Upper lobe of left lung (tissue), 4 donors: ENCODE results near the gene ASB15.

Experiments
- POLR2A ChIP-seq, 4 donors: fragments of 450-650 bp; IDR thresholded peaks; one replicate each; pipeline ENCODE4 v1.5.1; 2016 to 2017; ENCODE audit warnings: antibody characterized with exemption in 4 of 4, mild to moderate bottlenecking in 2 of 4
- POLR2AphosphoS5 ChIP-seq, 2 donors: sonication (generic); formaldehyde crosslinking; IDR thresholded peaks; one replicate each; pipeline ENCODE4 v1.5.1; 2017; ENCODE audit warnings: antibody characterized with exemption in 2 of 2

- no peak for TF ChIP-seq POLR2AphosphoS5 (IDR thresholded peaks at IDR 0.05)
- no peak for TF ChIP-seq POLR2A (IDR thresholded peaks at IDR 0.05)
Observed at GRCh38 chr7:123607423-123607975, 5.9 kb downstream of the ASB15 start.
